NCI-H1436 (cell line): ENCODE data around the gene GPC4.

Source experiments
- DNase-seq: peaks from one replicate; lab custom pipeline; 2025; lab: John Stamatoyannopoulos, UW

The GPC4 gene

GRCh38 chrX:133410550-133410949 is 4.7 kb downstream of the GPC4 start:
- DNase-seq, result no peak

GRCh38 chrX:133405498-133406185 is 9.6 kb downstream of the GPC4 start:
- DNase-seq, result no peak

- no peak for DNase-seq
Observed at GRCh38 chrX:133403984-133404383, 11.3 kb downstream of the GPC4 start.

GRCh38 chrX:133402830-133403625 is 12.3 kb downstream of the GPC4 start:
- no peak for DNase-seq

GRCh38 chrX:133402042-133402453 is 13.2 kb downstream of the GPC4 start:
- no peak for DNase-seq

- no peak for DNase-seq
Observed at GRCh38 chrX:133401536-133401935, 13.8 kb downstream of the GPC4 start.

GRCh38 chrX:133399411-133399810 is 15.9 kb downstream of the GPC4 start:
- DNase-seq, result no peak

- no peak for DNase-seq
Observed at GRCh38 chrX:133394765-133395164, 20.5 kb downstream of the GPC4 start.

GRCh38 chrX:133392671-133393070 is 22.6 kb downstream of the GPC4 start:
- no peak for DNase-seq

- DNase-seq, result no peak
Observed at GRCh38 chrX:133391111-133391510, 24.2 kb downstream of the GPC4 start.

- DNase-seq, result no peak
Observed at GRCh38 chrX:133390676-133391075, 24.6 kb downstream of the GPC4 start.

- no peak for DNase-seq
Observed at GRCh38 chrX:133389975-133390374, 25.3 kb downstream of the GPC4 start.

GRCh38 chrX:133384454-133384853 is 30.8 kb downstream of the GPC4 start:
- DNase-seq, result no peak

GRCh38 chrX:133380711-133381619 is 34.3 kb downstream of the GPC4 start:
- no peak for DNase-seq

- no peak for DNase-seq
Observed at GRCh38 chrX:133376422-133376821, 38.9 kb downstream of the GPC4 start.

- DNase-seq, result no peak
Observed at GRCh38 chrX:133375615-133376340, 39.5 kb downstream of the GPC4 start.

- DNase-seq, result no peak
Observed at GRCh38 chrX:133374874-133375387, 40.4 kb downstream of the GPC4 start.

GRCh38 chrX:133373386-133374079 is 41.8 kb downstream of the GPC4 start:
- DNase-seq, result no peak

GRCh38 chrX:133370696-133371275 is 44.5 kb downstream of the GPC4 start:
- no peak for DNase-seq

GRCh38 chrX:133369065-133369464 is 46.2 kb downstream of the GPC4 start:
- DNase-seq, result no peak

GRCh38 chrX:133366735-133367134 is 48.6 kb downstream of the GPC4 start:
- no peak for DNase-seq
